A549 (cell line): ENCODE data around the gene SON. TPM values are rescaled to one million over a fixed set of nuclear protein-coding genes. Genes with fewer than 3 reads are reported as not detected.

ENCODE experiments used
- ATAC-seq, 2 experiments: fragments of 200-7000 bp in 1 of 2; fragments of >200 bp in 1 of 2; cut with Nextera tagmentation in 1 of 2; cut with Tn5 transposase in 1 of 2; 3 replicates each; pipeline versions ENCODE4 v1.8.0 to v1.9.1; 2018 to 2020; ENCODE audit warnings: mild to moderate bottlenecking in 1 of 2, moderate library complexity in 1 of 2
- CTCF ChIA-PET: fragments of 300-600 bp; sonication (Branson Sonifier 250); formaldehyde crosslinking; extraction: SDS; loops from one replicate; lab custom pipeline; 2021; ENCODE audit warnings: antibody characterized with exemption, inconsistent platforms; lab: Yijun Ruan, JAX
- POLR2A ChIA-PET: fragments of 350-600 bp; formaldehyde crosslinking; extraction: SDS; loops from one replicate; lab custom pipeline; 2021; ENCODE audit warnings: antibody characterized with exemption, inconsistent platforms; lab: Yijun Ruan, JAX
- DNase-seq, 2 experiments: peaks; one replicate each; pipeline versions ENCODE4 v3.0.0 to v3.0.0-alpha.2; 2011 to 2016; ENCODE audit warnings: low read depth in 1 of 2, low spot score in 1 of 2
- FAIRE-seq: peaks from 2 replicates; lab custom pipeline; 2011; peaks lifted over from hg19 to GRCh38; lab: Jason Lieb, UNC
- H3K27ac ChIP-seq, 2 experiments: fragments of >200 bp; sonication (Bioruptor Twin); formaldehyde crosslinking; 3 replicates each; pipeline ENCODE4 v1.5.1; 2016 to 2017
- H3K4me1 ChIP-seq: fragments of >200 bp; sonication (Bioruptor Twin); formaldehyde crosslinking; 3 replicates; pipeline ENCODE4 v1.6.1; 2016
- H3K4me2 ChIP-seq: fragments of >200 bp; sonication (Bioruptor Twin); formaldehyde crosslinking; 3 replicates; pipeline ENCODE4 v1.6.1; 2016
- H3K4me3 ChIP-seq: fragments of >200 bp; sonication (Bioruptor Twin); formaldehyde crosslinking; 3 replicates; pipeline ENCODE4 v1.5.1; 2016
- H3K9me3 ChIP-seq: fragments of >200 bp; sonication (Bioruptor Twin); formaldehyde crosslinking; 3 replicates; pipeline ENCODE4 v1.6.1; 2016
- CBX2 ChIP-seq: fragments of 200-600 bp; sonication (generic); IDR thresholded peaks from 2 replicates; pipeline ENCODE4 v1.6.1; 2016; ENCODE audit warnings: low read depth, mild to moderate bottlenecking, borderline replicate concordance
- EHMT2 ChIP-seq: fragments of 200-600 bp; sonication (generic); IDR thresholded peaks from 2 replicates; pipeline ENCODE4 v1.6.1; 2016; ENCODE audit warnings: antibody characterized with exemption, low read depth, mild to moderate bottlenecking, moderate library complexity
- HDAC2 ChIP-seq: fragments of 200-600 bp; sonication (generic); IDR thresholded peaks from 2 replicates; pipeline ENCODE4 v1.6.1; 2016
- HEYL ChIP-seq: fragments of 250-450 bp; sonication (Bioruptor Pico); IDR thresholded peaks from 2 replicates; pipeline ENCODE4 v1.8.0; 2021; ENCODE audit warnings: mild to moderate bottlenecking, moderate library complexity
- HMGXB4 ChIP-seq: fragments of 250-450 bp; sonication (Bioruptor Pico); IDR thresholded peaks from 2 replicates; pipeline ENCODE4 v1.5.0; 2021; ENCODE audit warnings: mild to moderate bottlenecking, moderate library complexity, borderline replicate concordance
- JUN ChIP-seq, 2 experiments: fragments of >200 bp; sonication (Bioruptor Twin); formaldehyde crosslinking; IDR thresholded peaks; 2 replicates in 1 of 2; 3 replicates in 1 of 2; pipeline ENCODE4 v1.6.1; 2016 to 2017
- KDM5A ChIP-seq: fragments of 200-600 bp; sonication (generic); IDR thresholded peaks from 2 replicates; pipeline ENCODE4 v1.6.1; 2016; ENCODE audit warnings: antibody characterized with exemption, mild to moderate bottlenecking
- MAFK ChIP-seq: fragments of 450-650 bp; IDR thresholded peaks from 2 replicates; pipeline ENCODE4 v1.6.1; 2014; ENCODE audit not compliant: partially characterized antibody
- REST ChIP-seq: fragments of 200-600 bp; sonication (generic); IDR thresholded peaks from 2 replicates; pipeline ENCODE4 v1.6.1; 2016; ENCODE audit warnings: antibody characterized with exemption, mild to moderate bottlenecking, moderate library complexity
- SREBF2 ChIP-seq: fragments of 450-650 bp; IDR thresholded peaks from 2 replicates; pipeline ENCODE4 v1.6.1; 2014; ENCODE audit warnings: mild to moderate bottlenecking, moderate library complexity
- USF2 ChIP-seq: fragments of 450-650 bp; IDR thresholded peaks from 2 replicates; pipeline ENCODE4 v1.6.1; 2014; ENCODE audit warnings: antibody characterized with exemption
- ZNF302 ChIP-seq: fragments of 250-450 bp; sonication (Bioruptor Pico); IDR thresholded peaks from 2 replicates; pipeline ENCODE4 v1.9.0; 2021; ENCODE audit warnings: inconsistent platforms, mild to moderate bottlenecking, moderate library complexity
- ZSCAN20 ChIP-seq: fragments of 250-450 bp; sonication (Bioruptor Pico); IDR thresholded peaks from 2 replicates; pipeline ENCODE4 v1.8.0; 2022; ENCODE audit warnings: mild to moderate bottlenecking, moderate library complexity
- WGBS: methylation state at CpG from one replicate; pipeline ENCODE4 v1.1.6; 2017; ENCODE audit errors: missing lambda C conversion rate; 5-methylcytosine and 5-hydroxymethylcytosine counted together
- polyA plus RNA-seq, 4 experiments: library from polyadenylated mRNA; depleted of rRNA in 3 of 4; stranded (reverse); fragments of >200 nt; fragmentation: RNase III in 1 of 4; extraction: RNeasy Plus Mini Kit Qiagen cat#74134 plus additional on column Dnase treatment in 1 of 4; gene quantifications; 2 replicates in 3 of 4; 3 replicates in 1 of 4; pipeline ENCODE4 v1.2.3, GENCODE V29; 2011 to 2017

SON gene
- polyA plus RNA-seq, 2 of the 4 experiments (the other 2 are of a cell fraction): 75.3 to 95.9 TPM

GRCh38 chr21:33549848-33550771 lies 7.3 kb downstream of the SON start:
- FAIRE-seq (no peak), DNase-seq (no peak), ATAC-seq (no peak)
- Histone ChIP-seq H3K9me3 (no peaks in the 10 kb centered on the region), H3K27ac (no peak overlapping the region), H3K4me3 (no peak overlapping the region), H3K4me2 (no peak overlapping the region), H3K4me1 (peaks cover 7% of the 10 kb centered on the region; the same call in 2 of the 3 replicates)
- ChIA-PET CTCF (interaction anchor here (1.3 kb wide), 1 partner anchor 20 kb away, joined by 3 read pairs; no protein-coding TSS in a partner anchor), POLR2A (no interaction called here)
- TF ChIP-seq MAFK: no peak
- TF ChIP-seq SREBF2: no peak
- no peak for TF ChIP-seq HDAC2
- TF ChIP-seq USF2: no peak
- WGBS: 94% methylated on average over 11 of the region's 19 CpGs

GRCh38 chr21:33550772-33551660 lies 8.2 kb downstream of the SON start:
- no peaks in the 10 kb centered on the region; the same call in 2 of the 3 replicates for H3K4me1 ChIP-seq
- DNase-seq (no peak), FAIRE-seq (no peak), ATAC-seq (no peak; a peak in 2 of 6 replicates)
- WGBS: 97% methylated on average over 13 of the region's 23 CpGs
- TF ChIP-seq CBX2 (no peak), EHMT2 (no peak)
- no peak overlapping the region for H3K4me2 ChIP-seq
- no peak overlapping the region for H3K4me3 ChIP-seq
- ChIA-PET POLR2A (interaction anchor here (0.5 kb wide), 1 partner anchor 20 kb away, joined by 4 read pairs; no protein-coding TSS in a partner anchor), CTCF (interaction anchor here (1.2 to 1.3 kb wide), 2 partner anchors 19 to 54 kb away, joined by 3 to 4 read pairs; no protein-coding TSS in a partner anchor)
- no peak overlapping the region for H3K27ac ChIP-seq
- no peaks in the 10 kb centered on the region for H3K9me3 ChIP-seq

GRCh38 chr21:33551664-33552063 lies 8.8 kb downstream of the SON start:
- ChIA-PET CTCF (interaction anchor here (1.2 to 1.3 kb wide), 2 partner anchors 19 to 54 kb away, joined by 3 to 4 read pairs; no protein-coding TSS in a partner anchor), POLR2A (interaction anchor here (0.5 kb wide), 1 partner anchor 21 kb away, joined by 4 read pairs; no protein-coding TSS in a partner anchor)
- no peak for DNase-seq
- WGBS: 94% methylated on average over 2 of the region's 2 CpGs
- Histone ChIP-seq H3K4me1 (no peaks in the 10 kb centered on the region), H3K4me2 (no peak overlapping the region), H3K9me3 (no peaks in the 10 kb centered on the region), H3K27ac (no peak overlapping the region), H3K4me3 (no peak overlapping the region)
- FAIRE-seq: no peak
- no peak for ATAC-seq
- TF ChIP-seq HMGXB4 (CRISPR knock-in tag) (no peak), ZSCAN20 (CRISPR knock-in tag) (no peak), ZNF302 (CRISPR knock-in tag) (no peak), REST (no peak), KDM5A (no peak), HEYL (CRISPR knock-in tag) (no peak), JUN (IDR thresholded peaks at IDR 0.05) (no peak)
